ENCODE measurements around the gene DMKN.
A peak's percentile ranks its signal among the peaks of the same experiment; 100 is the strongest.

DMKN gene

GRCh38 chr19:35455616-35456201 is 57.7 kb downstream of the DMKN start:
- no peak for DNase-seq (ENCODE audit: low read depth)
- no peak for TF ChIP-seq CTCF (IDR thresholded peaks at IDR 0.05; ENCODE audit: insufficient read depth, low read depth, low read length, missing control alignments)
- H3K4me3 ChIP-seq (ENCODE audit: low read length): no peak overlapping the region

- no peak overlapping the region for H3K4me3 ChIP-seq (ENCODE audit: low read length)
- TF ChIP-seq CTCF (IDR thresholded peaks at IDR 0.05; ENCODE audit: insufficient read depth, low read depth, low read length, missing control alignments): no peak
- DNase-seq (ENCODE audit: low read depth): no peak
Observed at GRCh38 chr19:35454663-35455062, 58.8 kb downstream of the DMKN start.

- no peak overlapping the region for H3K4me3 ChIP-seq (ENCODE audit: low read length)
- TF ChIP-seq CTCF (IDR thresholded peaks at IDR 0.05; ENCODE audit: insufficient read depth, low read depth, low read length, missing control alignments): no peak
- no peak for DNase-seq (ENCODE audit: low read depth)
Observed at GRCh38 chr19:35451338-35452096, 61.9 kb downstream of the DMKN start.

GRCh38 chr19:35449359-35450043 is 63.9 kb downstream of the DMKN start:
- DNase-seq (ENCODE audit: low read depth): peak; percentile 19
- no peak for TF ChIP-seq CTCF (IDR thresholded peaks at IDR 0.05; ENCODE audit: insufficient read depth, low read depth, low read length, missing control alignments)
- H3K4me3 ChIP-seq (ENCODE audit: low read length): no peak overlapping the region

- TF ChIP-seq CTCF (IDR thresholded peaks at IDR 0.05; ENCODE audit: insufficient read depth, low read depth, low read length, missing control alignments): no peak
- no peak for DNase-seq (ENCODE audit: low read depth)
- H3K4me3 ChIP-seq (ENCODE audit: low read length): no peak within 1 kb of the TSS
Observed at GRCh38 chr19:35447606-35448469, 65.6 kb downstream of the DMKN start, which contains the start of gene FFAR2. FFAR2 (plus strand) TSS chr19:35448257; CDS start chr19:35449715, 1,458 bp downstream.
